Measurements from ENCODE around the gene FBXW5.

Gene FBXW5, protein sequence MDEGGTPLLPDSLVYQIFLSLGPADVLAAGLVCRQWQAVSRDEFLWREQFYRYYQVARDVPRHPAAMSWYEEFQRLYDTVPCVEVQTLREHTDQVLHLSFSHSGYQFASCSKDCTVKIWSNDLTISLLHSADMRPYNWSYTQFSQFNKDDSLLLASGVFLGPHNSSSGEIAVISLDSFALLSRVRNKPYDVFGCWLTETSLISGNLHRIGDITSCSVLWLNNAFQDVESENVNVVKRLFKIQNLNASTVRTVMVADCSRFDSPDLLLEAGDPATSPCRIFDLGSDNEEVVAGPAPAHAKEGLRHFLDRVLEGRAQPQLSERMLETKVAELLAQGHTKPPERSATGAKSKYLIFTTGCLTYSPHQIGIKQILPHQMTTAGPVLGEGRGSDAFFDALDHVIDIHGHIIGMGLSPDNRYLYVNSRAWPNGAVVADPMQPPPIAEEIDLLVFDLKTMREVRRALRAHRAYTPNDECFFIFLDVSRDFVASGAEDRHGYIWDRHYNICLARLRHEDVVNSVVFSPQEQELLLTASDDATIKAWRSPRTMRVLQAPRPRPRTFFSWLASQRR

DNA sequence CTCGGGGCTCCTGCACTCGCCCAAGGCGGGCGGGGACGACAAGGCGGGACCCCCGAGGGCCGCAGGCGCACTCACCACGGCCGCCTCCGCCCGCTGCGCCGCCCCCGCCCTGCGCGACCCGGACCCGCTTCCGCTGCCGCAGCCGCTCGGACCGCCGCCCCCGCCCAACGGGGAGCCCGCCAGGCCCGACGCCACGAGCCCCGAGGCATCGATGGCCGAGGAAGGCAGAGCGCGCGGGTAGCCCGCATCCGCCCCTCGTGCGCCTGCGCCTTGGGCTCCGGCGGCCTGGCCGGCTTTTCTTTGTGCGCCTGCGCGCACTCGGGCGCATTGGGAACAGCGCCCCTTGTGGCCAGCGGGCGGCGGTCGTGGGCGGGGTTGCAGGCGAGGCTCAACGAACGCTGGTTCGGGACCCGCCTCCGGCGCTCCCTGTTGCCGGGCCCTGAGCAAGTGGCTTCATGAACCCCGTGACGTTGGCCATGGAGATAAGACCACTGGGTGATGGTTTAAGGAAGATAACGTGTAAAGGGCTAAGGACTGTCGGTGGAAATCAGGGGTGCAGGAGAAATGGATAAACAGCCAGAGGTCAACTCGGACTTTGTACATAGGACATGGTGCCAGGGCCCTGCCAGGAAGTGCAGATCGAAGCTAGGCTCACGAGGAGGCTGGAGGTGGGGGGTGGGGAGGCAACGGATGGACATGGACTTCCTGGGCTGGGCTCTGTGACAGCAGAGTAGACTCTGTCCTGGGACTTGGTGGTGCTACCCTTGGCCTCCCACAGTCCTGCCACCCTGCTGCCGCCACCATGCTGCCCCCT, at the start of gene FBXW5, which contains the start of gene C8G:
TSS of gene FBXW5 (minus strand) at position 220 of the 814 bp plus-strand sequence. CDS start 655 bp downstream, outside the sequence.
TSS of gene C8G (plus strand) at position 725 of the 814 bp plus-strand sequence. CDS start at position 803, 78 bp downstream.
- peak within 1 kb of the TSS; percentile 97 for H3K27ac ChIP-seq
- TF ChIP-seq, protein P1, sequence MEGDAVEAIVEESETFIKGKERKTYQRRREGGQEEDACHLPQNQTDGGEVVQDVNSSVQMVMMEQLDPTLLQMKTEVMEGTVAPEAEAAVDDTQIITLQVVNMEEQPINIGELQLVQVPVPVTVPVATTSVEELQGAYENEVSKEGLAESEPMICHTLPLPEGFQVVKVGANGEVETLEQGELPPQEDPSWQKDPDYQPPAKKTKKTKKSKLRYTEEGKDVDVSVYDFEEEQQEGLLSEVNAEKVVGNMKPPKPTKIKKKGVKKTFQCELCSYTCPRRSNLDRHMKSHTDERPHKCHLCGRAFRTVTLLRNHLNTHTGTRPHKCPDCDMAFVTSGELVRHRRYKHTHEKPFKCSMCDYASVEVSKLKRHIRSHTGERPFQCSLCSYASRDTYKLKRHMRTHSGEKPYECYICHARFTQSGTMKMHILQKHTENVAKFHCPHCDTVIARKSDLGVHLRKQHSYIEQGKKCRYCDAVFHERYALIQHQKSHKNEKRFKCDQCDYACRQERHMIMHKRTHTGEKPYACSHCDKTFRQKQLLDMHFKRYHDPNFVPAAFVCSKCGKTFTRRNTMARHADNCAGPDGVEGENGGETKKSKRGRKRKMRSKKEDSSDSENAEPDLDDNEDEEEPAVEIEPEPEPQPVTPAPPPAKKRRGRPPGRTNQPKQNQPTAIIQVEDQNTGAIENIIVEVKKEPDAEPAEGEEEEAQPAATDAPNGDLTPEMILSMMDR (conservative IDR thresholded peaks at IDR 0.05) = peak; percentile 100

DNA sequence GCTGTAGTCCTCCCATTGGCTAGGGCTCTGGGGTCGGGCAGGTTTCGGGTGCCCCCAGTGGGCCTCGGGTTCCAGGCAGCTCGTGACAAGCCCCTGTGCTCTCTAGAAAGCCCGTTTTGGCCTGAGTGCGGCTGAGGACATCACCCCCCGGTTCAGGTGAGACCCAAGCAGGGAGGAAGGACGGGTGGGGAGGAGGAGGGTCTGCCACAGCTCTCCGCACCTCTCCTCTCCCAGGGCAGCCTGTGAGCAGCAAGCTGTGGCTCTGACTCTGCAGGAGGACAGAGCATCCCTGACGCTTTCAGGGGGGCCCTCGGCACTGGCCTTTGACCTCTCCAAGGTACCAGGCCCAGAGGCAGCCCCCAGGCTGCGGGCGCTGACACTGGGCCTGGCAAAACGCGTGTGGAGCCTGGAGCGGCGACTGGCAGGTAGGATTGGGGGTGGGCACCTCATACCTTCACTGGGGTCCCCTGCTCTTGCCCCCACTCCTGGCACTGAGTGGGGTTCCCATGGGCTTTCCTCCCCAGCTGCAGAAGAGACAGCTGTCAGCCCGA, 48.4 kb upstream of the FBXW5 start:
- H3K27ac ChIP-seq = peak overlapping the region; percentile 89
- TF ChIP-seq, protein P1 (conservative IDR thresholded peaks at IDR 0.05) = no peak

DNA sequence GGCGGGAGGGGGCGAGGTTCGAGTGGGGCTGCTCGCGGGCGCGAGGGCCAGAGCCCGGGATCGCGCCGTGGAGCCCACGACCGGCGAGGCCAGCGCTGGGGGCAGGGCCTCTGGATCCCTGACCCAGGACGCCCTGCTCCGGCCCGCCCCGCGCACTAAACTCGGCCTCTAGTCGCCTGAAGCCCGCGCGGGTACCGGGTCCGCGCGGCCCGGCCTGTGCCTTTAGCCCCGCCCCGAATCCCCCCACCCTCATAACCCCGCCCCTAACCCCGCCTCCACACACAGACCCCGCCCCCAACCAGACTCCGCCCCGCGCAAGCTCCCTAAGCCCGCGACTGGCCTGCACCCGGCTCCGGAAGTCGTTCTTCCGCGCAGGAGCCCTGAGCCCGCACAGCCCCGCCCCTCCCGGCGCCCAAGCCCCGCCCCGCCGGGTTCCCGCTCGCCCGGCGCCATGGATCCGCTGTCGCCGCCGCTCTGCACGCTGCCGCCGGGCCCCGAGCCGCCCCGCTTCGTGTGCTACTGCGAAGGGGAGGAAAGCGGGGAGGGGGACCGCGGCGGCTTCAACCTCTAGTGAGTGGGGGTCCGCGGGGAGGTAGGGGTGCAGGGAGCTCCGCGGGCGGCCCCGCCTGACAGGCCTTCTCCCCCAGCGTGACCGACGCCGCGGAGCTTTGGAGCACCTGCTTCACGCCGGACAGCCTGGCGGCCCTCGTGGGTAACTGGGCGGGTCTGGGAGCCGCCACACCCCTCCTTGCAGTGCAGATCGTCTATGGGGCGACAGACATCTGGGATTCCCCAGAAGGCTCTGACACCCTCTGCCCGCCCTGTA, 47.7 kb upstream of the FBXW5 start, which contains the start of gene PAXX:
TSS of gene PAXX (plus strand) at position 430 of the 826 bp plus-strand sequence. CDS start at position 452, 22 bp downstream.
- TF ChIP-seq, protein P1 (conservative IDR thresholded peaks at IDR 0.05) = no peak
- peak within 1 kb of the TSS; percentile 89 for H3K27ac ChIP-seq

DNA sequence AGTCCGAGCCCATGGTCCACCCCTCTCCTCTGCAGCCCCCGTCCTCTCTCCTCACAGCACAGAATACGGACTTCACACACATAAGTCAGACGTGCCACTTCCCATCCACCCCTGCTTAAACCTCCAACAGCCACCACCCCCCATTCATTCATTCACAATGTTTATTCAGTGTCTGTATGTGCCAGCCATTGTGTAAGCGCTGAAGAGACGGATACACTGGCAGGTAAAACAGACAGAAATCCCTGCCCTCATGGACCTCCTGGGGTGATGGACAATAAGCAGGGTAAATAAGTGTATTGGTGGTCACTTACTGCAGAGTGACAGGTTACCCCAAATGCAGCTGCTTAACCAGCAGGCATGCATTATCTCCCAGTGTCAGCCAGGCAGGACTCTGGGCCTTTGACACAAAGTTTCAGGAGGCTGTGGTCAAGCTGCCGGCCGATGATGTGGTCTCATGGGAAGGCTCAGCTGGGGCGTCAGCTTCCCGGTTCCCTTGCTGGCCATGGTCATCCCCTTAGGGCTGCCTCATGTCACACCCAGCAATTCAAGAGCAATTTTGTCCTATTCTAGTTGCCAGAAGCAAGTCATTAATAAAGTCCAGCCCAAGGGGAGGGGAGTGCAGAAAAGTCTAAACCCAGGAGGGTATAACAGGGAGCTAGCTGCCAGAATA, 45.8 kb upstream of the FBXW5 start:
- no peak overlapping the region; the same call in 1 of the 2 replicates for H3K27ac ChIP-seq
- TF ChIP-seq, protein P1 (conservative IDR thresholded peaks at IDR 0.05) = no peak

DNA sequence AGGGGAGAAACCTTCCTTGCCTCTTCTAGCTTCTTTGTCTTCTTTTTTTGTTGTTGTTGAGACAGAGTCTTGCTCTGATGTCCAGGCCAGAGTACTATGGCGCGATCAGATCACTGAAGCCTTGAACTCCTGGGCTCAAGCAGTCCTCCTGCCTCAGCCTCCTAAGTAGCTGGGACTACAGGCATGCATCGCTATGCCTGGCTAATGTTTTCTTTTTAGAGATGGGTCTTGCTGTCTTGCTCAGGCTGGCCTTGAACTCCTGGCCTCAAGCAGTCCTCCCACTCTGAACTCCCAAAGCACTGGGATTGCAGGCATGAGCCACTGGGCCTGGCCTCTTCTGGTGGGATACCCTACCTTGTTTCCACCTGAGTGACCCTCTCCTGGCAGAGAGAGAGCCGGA, 44.3 kb upstream of the FBXW5 start:
- H3K27ac ChIP-seq = peak overlapping the region; percentile 48
- TF ChIP-seq, protein P1 (conservative IDR thresholded peaks at IDR 0.05) = no peak

DNA sequence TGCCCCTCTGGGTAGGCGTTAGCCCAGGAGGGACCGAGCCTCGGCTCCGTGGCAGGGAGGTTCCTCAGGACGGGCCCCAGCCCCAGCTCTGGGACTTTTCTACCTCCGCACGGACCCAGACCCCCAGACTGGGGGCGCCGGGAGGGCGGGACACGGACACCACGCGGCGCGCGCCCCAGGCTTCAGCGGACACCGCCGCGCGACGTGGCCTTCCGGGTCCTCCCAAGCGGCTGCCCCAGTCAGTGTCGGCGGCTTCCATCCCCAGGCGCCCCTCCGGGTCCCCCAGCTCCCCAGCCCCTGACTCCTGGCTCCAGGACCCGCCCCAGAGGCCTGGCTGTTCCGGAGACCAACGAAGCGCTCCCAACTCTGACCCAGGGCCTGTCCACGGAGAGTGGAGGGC, 41.3 kb upstream of the FBXW5 start:
- TF ChIP-seq, protein P1 (conservative IDR thresholded peaks at IDR 0.05) = no peak
- H3K27ac ChIP-seq = no peak overlapping the region
